ENCODE data around the gene CDC25C.

CDC25C gene

GRCh38 chr5:138331449-138332368, at the start of gene CDC25C:
CDC25C (minus strand) TSS chr5:138331804; CDS start chr5:138331180, 624 bp downstream.
- peak within 1 kb of the TSS; percentile 88 for H3K4me3 ChIP-seq (ENCODE audit: low read depth, low read length)

- no peak overlapping the region for H3K4me3 ChIP-seq (ENCODE audit: low read depth, low read length)
Observed at GRCh38 chr5:138372653-138373052, 41.0 kb upstream of the CDC25C start.

- no peak overlapping the region for H3K4me3 ChIP-seq (ENCODE audit: low read depth, low read length)
Observed at GRCh38 chr5:138372225-138372624, 40.6 kb upstream of the CDC25C start.

GRCh38 chr5:138371454-138371853, 39.9 kb upstream of the CDC25C start:
- H3K4me3 ChIP-seq (ENCODE audit: low read depth, low read length), result no peak overlapping the region

GRCh38 chr5:138370537-138370936, 38.9 kb upstream of the CDC25C start:
- H3K4me3 ChIP-seq (ENCODE audit: low read depth, low read length), result no peak overlapping the region

GRCh38 chr5:138369706-138370105, 38.1 kb upstream of the CDC25C start:
- H3K4me3 ChIP-seq (ENCODE audit: low read depth, low read length), result no peak overlapping the region

- H3K4me3 ChIP-seq (ENCODE audit: low read depth, low read length), result no peak overlapping the region
Observed at GRCh38 chr5:138369261-138369660, 37.7 kb upstream of the CDC25C start.

GRCh38 chr5:138366632-138367382, 35.2 kb upstream of the CDC25C start:
- H3K4me3 ChIP-seq (ENCODE audit: low read depth, low read length), result no peak overlapping the region

- no peak overlapping the region for H3K4me3 ChIP-seq (ENCODE audit: low read depth, low read length)
Observed at GRCh38 chr5:138364576-138364975, 33.0 kb upstream of the CDC25C start.

- no peak overlapping the region for H3K4me3 ChIP-seq (ENCODE audit: low read depth, low read length)
Observed at GRCh38 chr5:138360941-138361452, 29.4 kb upstream of the CDC25C start.

- H3K4me3 ChIP-seq (ENCODE audit: low read depth, low read length), result no peak overlapping the region
Observed at GRCh38 chr5:138359621-138360020, 28.0 kb upstream of the CDC25C start.

- H3K4me3 ChIP-seq (ENCODE audit: low read depth, low read length), result no peak overlapping the region
Observed at GRCh38 chr5:138354926-138355378, 23.3 kb upstream of the CDC25C start.

GRCh38 chr5:138354387-138354786, 22.8 kb upstream of the CDC25C start:
- H3K4me3 ChIP-seq (ENCODE audit: low read depth, low read length), result peak overlapping the region; percentile 77

GRCh38 chr5:138353560-138354080, 22.0 kb upstream of the CDC25C start:
- H3K4me3 ChIP-seq (ENCODE audit: low read depth, low read length), result peak overlapping the region; percentile 77

- peak overlapping the region; percentile 77 for H3K4me3 ChIP-seq (ENCODE audit: low read depth, low read length)
Observed at GRCh38 chr5:138352722-138353559, 21.3 kb upstream of the CDC25C start.

- H3K4me3 ChIP-seq (ENCODE audit: low read depth, low read length), result peak within 1 kb of the TSS; percentile 77
Observed at GRCh38 chr5:138352071-138352721, 20.6 kb upstream of the CDC25C start, which contains the start of gene KDM3B. KDM3B (plus strand) TSS chr5:138352685; CDS start chr5:138352796, 111 bp downstream.

- H3K4me3 ChIP-seq (ENCODE audit: low read depth, low read length), result no peak overlapping the region
Observed at GRCh38 chr5:138351517-138351916, 19.9 kb upstream of the CDC25C start.

GRCh38 chr5:138351056-138351455, 19.5 kb upstream of the CDC25C start:
- H3K4me3 ChIP-seq (ENCODE audit: low read depth, low read length), result no peak overlapping the region

GRCh38 chr5:138350563-138350890, 18.9 kb upstream of the CDC25C start:
- H3K4me3 ChIP-seq (ENCODE audit: low read depth, low read length), result no peak overlapping the region
